Muscle layer of duodenum (tissue), 2 donors: Measurements from ENCODE around the gene ZNRF3.
"Not testable (repeated sequence)": the region's sequence is repeated elsewhere in the genome, so short reads cannot be mapped to it uniquely, and the experiment has no call there.

Experiments used
- H3K27ac ChIP-seq: one replicate; pipeline ENCODE4 v1.7.0; 2013; ENCODE audit warnings: mild to moderate bottlenecking, low read length
- H3K27me3 ChIP-seq: one replicate; pipeline ENCODE4 v1.7.0; 2013; ENCODE audit warnings: low read depth, mild to moderate bottlenecking, control low read depth, low read length
- H3K36me3 ChIP-seq, 2 donors: one replicate each; pipeline ENCODE4 v1.7.0; 2013; ENCODE audit warnings: low read length in 2 of 2, control low read depth in 1 of 2, mild to moderate bottlenecking in 1 of 2; ENCODE audit not compliant: insufficient read depth in 2 of 2, control insufficient read depth in 1 of 2
- H3K4me1 ChIP-seq, 2 donors: one replicate each; pipeline ENCODE4 v1.7.0; 2013; ENCODE audit warnings: low read length in 2 of 2, mild to moderate bottlenecking in 2 of 2, control low read depth in 1 of 2, moderate library complexity in 1 of 2; ENCODE audit not compliant: insufficient read depth in 2 of 2, control insufficient read depth in 1 of 2
- H3K4me3 ChIP-seq, 2 donors: one replicate each; pipeline ENCODE4 v1.7.0; 2013; ENCODE audit warnings: low read length in 2 of 2, low read depth in 1 of 2, mild to moderate bottlenecking in 1 of 2
- H3K9me3 ChIP-seq, 2 donors: one replicate each; pipeline ENCODE4 v1.7.0; 2013; ENCODE audit warnings: low read length in 2 of 2, control low read depth in 1 of 2, mild to moderate bottlenecking in 1 of 2; ENCODE audit not compliant: control insufficient read depth in 1 of 2
- donor health status: healthy.

Gene ZNRF3

DNA sequence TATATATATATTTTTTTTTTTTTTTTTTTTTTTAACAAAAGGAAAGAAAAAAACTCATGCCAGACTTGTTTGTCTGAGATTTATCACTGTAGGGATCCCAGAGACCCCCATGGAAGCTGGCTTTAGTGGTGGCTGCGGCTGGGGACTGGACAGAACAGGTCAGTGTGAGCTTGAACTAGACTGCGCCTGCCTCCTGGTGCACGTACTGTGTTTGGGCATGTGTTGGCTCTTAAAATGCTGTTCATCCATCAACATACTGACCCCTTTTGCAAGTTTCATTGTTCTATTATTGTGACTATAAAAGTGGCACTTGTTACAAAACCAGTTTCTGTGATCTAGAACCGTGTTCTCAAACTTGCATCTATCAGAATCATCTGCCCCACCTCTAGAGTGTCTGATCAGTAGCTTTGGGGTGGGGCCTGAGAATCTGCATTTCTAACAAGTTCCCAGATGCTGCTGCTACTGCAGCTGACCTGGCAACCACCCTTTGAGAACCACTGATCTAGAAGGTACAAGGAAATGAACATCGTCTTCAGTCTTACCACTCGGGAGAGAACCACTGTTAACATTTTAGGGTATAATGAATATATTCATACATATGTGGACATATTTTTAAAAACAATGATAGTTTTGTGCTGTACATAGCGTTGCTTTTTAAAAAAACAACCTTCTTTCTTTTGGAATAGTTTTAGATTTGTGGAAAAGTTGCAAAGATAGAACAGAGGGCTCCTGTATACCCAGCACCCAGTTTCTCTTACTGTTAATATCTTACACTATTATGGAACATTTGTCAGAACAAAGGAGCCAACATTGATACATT, 54.0 kb downstream of the ZNRF3 start:
- Histone ChIP-seq H3K27me3 (no peaks in the 10 kb centered on the region), H3K4me3 (no peak overlapping the region), H3K27ac (no peak overlapping the region), H3K4me1 (peaks cover 0 to 5% of the 10 kb centered on the region in 2 donors), H3K9me3 (no peaks in the 10 kb centered on the region), H3K36me3 (no peaks in the 10 kb centered on the region)

GRCh38 chr22:28938286-28938833, 55.0 kb downstream of the ZNRF3 start:
- peaks cover 3 to 5% of the 10 kb centered on the region in 2 donors for H3K4me1 ChIP-seq
- no peak overlapping the region for H3K27ac ChIP-seq
- no peaks in the 10 kb centered on the region for H3K36me3 ChIP-seq
- H3K4me3 ChIP-seq = no peak overlapping the region
- H3K9me3 ChIP-seq = no peaks in the 10 kb centered on the region
- H3K27me3 ChIP-seq = no peaks in the 10 kb centered on the region

DNA sequence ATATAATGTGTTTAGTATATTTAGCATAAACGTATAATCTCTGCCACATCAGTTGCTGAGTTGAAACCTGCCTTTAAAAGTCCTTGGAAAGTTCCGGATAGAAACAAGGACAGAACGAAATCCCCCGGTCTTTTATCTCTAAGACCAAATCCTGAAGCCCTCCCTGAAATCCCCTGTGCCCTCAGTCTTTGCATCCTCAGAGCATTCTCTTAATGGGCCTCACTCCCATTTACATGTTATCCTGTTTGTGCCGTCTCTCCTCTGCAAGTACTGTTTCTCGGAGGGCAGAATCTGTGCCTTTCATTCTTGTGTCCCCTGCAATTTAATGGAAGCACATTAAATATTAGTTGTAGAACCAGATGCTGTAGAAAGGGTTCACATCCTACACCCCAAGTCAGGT, 56.0 kb downstream of the ZNRF3 start:
- no peak overlapping the region for H3K27ac ChIP-seq
- no peaks in the 10 kb centered on the region for H3K36me3 ChIP-seq
- H3K27me3 ChIP-seq = no peaks in the 10 kb centered on the region
- H3K9me3 ChIP-seq = no peaks in the 10 kb centered on the region
- peaks cover 5 to 9% of the 10 kb centered on the region in 2 donors for H3K4me1 ChIP-seq
- H3K4me3 ChIP-seq = no peak overlapping the region

DNA sequence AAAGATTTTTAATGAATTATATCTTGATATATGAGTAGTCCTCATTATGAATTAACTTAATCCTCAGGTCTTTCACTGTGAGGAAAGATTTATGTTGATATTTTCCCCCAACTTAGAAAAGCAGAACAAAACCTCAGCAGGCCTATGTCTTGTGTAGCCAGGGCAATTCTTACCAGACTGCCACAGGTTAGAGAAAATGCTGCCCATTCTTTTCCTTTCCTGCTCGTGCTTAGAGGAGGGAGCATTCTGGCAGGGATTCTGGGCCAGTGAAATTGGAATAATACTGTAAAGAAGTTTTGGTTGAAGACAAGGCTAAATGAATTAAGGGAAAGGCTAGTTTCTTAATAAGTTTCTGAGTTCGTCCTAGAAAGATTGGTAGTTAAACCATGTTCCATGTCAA, 56.6 kb downstream of the ZNRF3 start:
- no peaks in the 10 kb centered on the region for H3K9me3 ChIP-seq
- no peak overlapping the region for H3K27ac ChIP-seq
- peaks cover 5 to 9% of the 10 kb centered on the region in 2 donors for H3K4me1 ChIP-seq
- H3K27me3 ChIP-seq = no peaks in the 10 kb centered on the region
- H3K36me3 ChIP-seq = no peaks in the 10 kb centered on the region
- no peak overlapping the region for H3K4me3 ChIP-seq

- Histone ChIP-seq H3K9me3 (no peaks in the 10 kb centered on the region), H3K36me3 (no peaks in the 10 kb centered on the region), H3K27me3 (no peaks in the 10 kb centered on the region), H3K4me1 (peaks cover 5 to 9% of the 10 kb centered on the region in 2 donors), H3K4me3 (no peak overlapping the region), H3K27ac (no peak overlapping the region)
These were observed 57.1 kb downstream of the ZNRF3 start for GRCh38 chr22:28940441-28940840.

GRCh38 chr22:28942333-28942732, 59.0 kb downstream of the ZNRF3 start:
- Histone ChIP-seq H3K27me3 (no peaks in the 10 kb centered on the region), H3K36me3 (no peaks in the 10 kb centered on the region), H3K9me3 (peaks cover 5 to 7% of the 10 kb centered on the region in 2 donors), H3K27ac (no peak overlapping the region), H3K4me3 (no peak overlapping the region), H3K4me1 (peaks cover 5 to 9% of the 10 kb centered on the region in 2 donors)

GRCh38 chr22:28942801-28943500, 59.6 kb downstream of the ZNRF3 start:
- peaks cover 5 to 7% of the 10 kb centered on the region in 2 donors for H3K9me3 ChIP-seq
- no peak overlapping the region for H3K4me3 ChIP-seq
- H3K4me1 ChIP-seq = peaks cover 5 to 9% of the 10 kb centered on the region in 2 donors
- H3K36me3 ChIP-seq = no peaks in the 10 kb centered on the region
- no peaks in the 10 kb centered on the region for H3K27me3 ChIP-seq
- no peak overlapping the region for H3K27ac ChIP-seq

DNA sequence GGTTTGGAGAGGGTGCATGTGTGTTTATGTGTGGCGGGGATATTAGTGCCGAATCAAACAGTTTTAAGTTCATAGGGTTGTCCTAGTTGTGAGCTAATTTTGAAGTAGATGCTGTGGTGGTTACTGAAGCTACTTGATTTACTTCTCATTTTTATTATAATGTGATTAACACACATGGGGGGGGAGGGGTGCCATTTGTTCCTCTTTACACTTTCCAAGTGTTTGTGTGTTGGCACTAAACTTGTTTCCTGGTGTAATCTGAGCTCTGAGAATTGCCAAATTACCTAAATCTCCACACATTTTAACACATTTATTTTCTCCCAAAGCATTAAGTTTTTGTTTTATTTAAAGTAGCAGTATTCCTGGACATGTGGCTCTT, 60.1 kb downstream of the ZNRF3 start:
- peaks cover 5 to 7% of the 10 kb centered on the region in 2 donors for H3K9me3 ChIP-seq
- no peak overlapping the region for H3K27ac ChIP-seq
- H3K4me1 ChIP-seq = peaks cover 5 to 9% of the 10 kb centered on the region in 2 donors
- no peaks in the 10 kb centered on the region for H3K27me3 ChIP-seq
- no peaks in the 10 kb centered on the region for H3K36me3 ChIP-seq
- no peak overlapping the region for H3K4me3 ChIP-seq

GRCh38 chr22:28947125-28947524, 63.8 kb downstream of the ZNRF3 start:
- Histone ChIP-seq H3K9me3 (peaks cover 5 to 7% of the 10 kb centered on the region in 2 donors), H3K4me1 (peaks cover 9 to 16% of the 10 kb centered on the region in 2 donors), H3K27ac (no peak overlapping the region)

DNA sequence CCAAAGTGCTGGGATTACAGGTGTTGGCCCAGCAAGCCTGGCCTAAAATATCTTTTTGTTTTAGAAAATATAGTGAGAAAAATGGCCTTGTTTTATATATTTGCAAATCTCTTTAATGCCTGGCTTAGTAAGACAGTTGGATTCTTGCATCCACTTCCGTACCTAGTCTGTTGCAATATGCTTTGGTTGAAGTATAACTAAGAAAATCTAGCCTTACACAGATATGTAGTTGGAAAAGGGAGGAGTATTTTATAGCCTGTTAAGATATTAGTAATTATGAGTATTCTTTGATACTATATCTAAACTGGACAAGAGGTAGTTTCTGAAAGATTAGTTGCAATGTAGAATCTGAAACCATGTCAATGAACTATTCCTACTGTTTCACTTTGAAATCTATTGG, 65.1 kb downstream of the ZNRF3 start:
- H3K9me3 ChIP-seq = peaks cover 5 to 7% of the 10 kb centered on the region in 2 donors
- H3K36me3 ChIP-seq = no peaks in the 10 kb centered on the region
- H3K4me1 ChIP-seq = peaks cover 12 to 22% of the 10 kb centered on the region in 2 donors
- H3K27ac ChIP-seq = no peak overlapping the region
- H3K4me3 ChIP-seq = no peak overlapping the region
- H3K27me3 ChIP-seq = no peaks in the 10 kb centered on the region

More at GRCh38 chr22:28947125-28947524, 63.8 kb downstream of the ZNRF3 start:
- Histone ChIP-seq H3K36me3 (no peaks in the 10 kb centered on the region), H3K4me3 (no peak overlapping the region), H3K27me3 (no peaks in the 10 kb centered on the region)

- H3K27me3 ChIP-seq, H3K9me3 ChIP-seq, H3K4me3 ChIP-seq, H3K36me3 ChIP-seq, H3K27ac ChIP-seq: not testable (repeated sequence)
- H3K4me1 ChIP-seq = peaks cover 6 to 23% of the 10 kb centered on the region in 2 donors
These were observed 65.6 kb downstream of the ZNRF3 start for GRCh38 chr22:28948860-28949551.
